Measurements from ENCODE around the gene TRMT44.
A peak's percentile ranks its signal among the peaks of the same experiment; 100 is the strongest.
"Not testable (repeated sequence)": the region's sequence is repeated elsewhere in the genome, so short reads cannot be mapped to it uniquely, and the experiment has no call there.

The TRMT44 gene

GRCh38 chr4:8440492-8441311 is at the start of gene TRMT44, which contains the start of gene ACOX3:
Gene TRMT44, plus strand, starts transcription at chr4:8440777. Its CDS starts 46 bp downstream, at chr4:8440823.
Gene ACOX3, minus strand, starts transcription at chr4:8440723. Its CDS starts 24,202 bp downstream, at chr4:8416521.
- peak; percentile 66 for DNase-seq

- no peak for DNase-seq
Measured at GRCh38 chr4:8391071-8391470, 49.5 kb upstream of the TRMT44 start.

- no peak for DNase-seq
Measured at GRCh38 chr4:8391972-8392371, 48.6 kb upstream of the TRMT44 start.

GRCh38 chr4:8392591-8393190 is 47.9 kb upstream of the TRMT44 start:
- no peak for DNase-seq

- no peak for DNase-seq
Measured at GRCh38 chr4:8393593-8394038, 47.0 kb upstream of the TRMT44 start.

- no peak for DNase-seq
Measured at GRCh38 chr4:8394061-8394519, 46.5 kb upstream of the TRMT44 start.

GRCh38 chr4:8394806-8395205 is 45.8 kb upstream of the TRMT44 start:
- no peak for DNase-seq

- no peak for DNase-seq
Measured at GRCh38 chr4:8395504-8396296, 44.9 kb upstream of the TRMT44 start.

- no peak for DNase-seq
Measured at GRCh38 chr4:8396762-8397406, 43.7 kb upstream of the TRMT44 start.

- DNase-seq = no peak
Measured at GRCh38 chr4:8398347-8398746, 42.2 kb upstream of the TRMT44 start.

- no peak for DNase-seq
Measured at GRCh38 chr4:8399298-8399697, 41.3 kb upstream of the TRMT44 start.

- no peak for DNase-seq
Measured at GRCh38 chr4:8400632-8401325, 39.8 kb upstream of the TRMT44 start.

GRCh38 chr4:8401665-8402064 is 38.9 kb upstream of the TRMT44 start:
- no peak for DNase-seq

- DNase-seq = no peak
Measured at GRCh38 chr4:8402181-8402597, 38.4 kb upstream of the TRMT44 start.

GRCh38 chr4:8402640-8403039 is 37.9 kb upstream of the TRMT44 start:
- DNase-seq = no peak

- peak; percentile 33 for DNase-seq
Measured at GRCh38 chr4:8403173-8403753, 37.3 kb upstream of the TRMT44 start.

GRCh38 chr4:8403976-8404375 is 36.6 kb upstream of the TRMT44 start:
- no peak for DNase-seq

GRCh38 chr4:8404791-8405515 is 35.6 kb upstream of the TRMT44 start:
- no peak for DNase-seq

- no peak for DNase-seq
Measured at GRCh38 chr4:8405516-8405875, 35.1 kb upstream of the TRMT44 start.

GRCh38 chr4:8406887-8407286 is 33.7 kb upstream of the TRMT44 start:
- not testable (repeated sequence) for DNase-seq

GRCh38 chr4:8407316-8407715 is 33.3 kb upstream of the TRMT44 start:
- DNase-seq = no peak
